T-helper 2 cell treated with Interferon-gamma antibody and Interleukin-4, amounts not matched to agents 100 ng/mL and 5 ng/mL, for 36 hours (primary cell): ENCODE results near the gene PODXL. TPM values are rescaled to one million over a fixed set of nuclear protein-coding genes. Genes with fewer than 3 reads are reported as not detected.

Source experiments
- intact Hi-C: fragments of 100-400 bp; cut with micrococcal nuclease; formaldehyde crosslinking; loops from one replicate; pipeline ENCODE4 v1.15.1; 2023
- total RNA-seq: library from RNA; stranded (reverse); gene quantifications from 2 replicates; pipeline ENCODE4 v1.2.3, GENCODE V29; 2022

The PODXL gene
- total RNA-seq, 1 donor from 2014 or later, result 1.5 TPM

- intact Hi-C loops, result loop anchor here (5.0 kb wide), 1 partner anchor 615 kb away; no protein-coding TSS in a partner anchor
Measured at GRCh38 chr7:131511774-131512535, 44.5 kb downstream of the PODXL start.

GRCh38 chr7:131511071-131511470, 45.4 kb downstream of the PODXL start:
- intact Hi-C loops, result loop anchor here (5.0 kb wide), 1 partner anchor 614 kb away; no protein-coding TSS in a partner anchor

GRCh38 chr7:131509781-131510180, 46.6 kb downstream of the PODXL start:
- intact Hi-C loops, result loop anchor here (5.0 kb wide), 2 partner anchors 612 to 632 kb away; no protein-coding TSS in a partner anchor

GRCh38 chr7:131508754-131509486, 47.5 kb downstream of the PODXL start:
- intact Hi-C loops, result loop anchor here (1.0 to 5.0 kb wide), 2 partner anchors 145 to 632 kb away; no protein-coding TSS in a partner anchor

GRCh38 chr7:131507592-131508331, 48.7 kb downstream of the PODXL start:
- intact Hi-C loops, result loop anchor here (1.0 to 5.0 kb wide), 2 partner anchors 147 to 630 kb away; no protein-coding TSS in a partner anchor

- intact Hi-C loops, result loop anchor here (5.0 kb wide), 1 partner anchor 629 kb away; no protein-coding TSS in a partner anchor
Measured at GRCh38 chr7:131506597-131506996, 49.8 kb downstream of the PODXL start.

GRCh38 chr7:131505636-131506557, 50.5 kb downstream of the PODXL start:
- intact Hi-C loops, result loop anchor here (5.0 kb wide), 1 partner anchor 629 kb away; no protein-coding TSS in a partner anchor

GRCh38 chr7:131505037-131505620, 51.3 kb downstream of the PODXL start:
- intact Hi-C loops, result loop anchor here (5.0 kb wide), 1 partner anchor 628 kb away; no protein-coding TSS in a partner anchor

GRCh38 chr7:131504157-131504899, 52.1 kb downstream of the PODXL start:
- intact Hi-C loops, result loop anchor here (5.0 kb wide), 1 partner anchor 53 kb away; the partner anchor contains the start of gene PODXL

GRCh38 chr7:131503639-131504038, 52.8 kb downstream of the PODXL start:
- intact Hi-C loops, result loop anchor here (5.0 kb wide), 1 partner anchor 54 kb away; the partner anchor contains the start of gene PODXL

GRCh38 chr7:131502810-131503508, 53.5 kb downstream of the PODXL start:
- intact Hi-C loops, result loop anchor here (5.0 kb wide), 1 partner anchor 54 kb away; the partner anchor contains the start of gene PODXL

GRCh38 chr7:131501930-131502685, 54.3 kb downstream of the PODXL start:
- intact Hi-C loops, result loop anchor here (5.0 kb wide), 1 partner anchor 55 kb away; the partner anchor contains the start of gene PODXL

- intact Hi-C loops, result loop anchor here (5.0 kb wide), 1 partner anchor 56 kb away; the partner anchor contains the start of gene PODXL
Measured at GRCh38 chr7:131501422-131501821, 55.0 kb downstream of the PODXL start.

GRCh38 chr7:131500357-131500756, 56.1 kb downstream of the PODXL start:
- intact Hi-C loops, result loop anchor here (5.0 kb wide), 1 partner anchor 57 kb away; the partner anchor contains the start of gene PODXL

- intact Hi-C loops, result loop anchor here (5.0 kb wide), 1 partner anchor 58 kb away; the partner anchor contains the start of gene PODXL
Measured at GRCh38 chr7:131499801-131500200, 56.6 kb downstream of the PODXL start.

- intact Hi-C loops, result no loop called here
Measured at GRCh38 chr7:131498237-131498885, 58.1 kb downstream of the PODXL start.

GRCh38 chr7:131497454-131497853, 59.0 kb downstream of the PODXL start:
- intact Hi-C loops, result no loop called here
